PC-3 (cell line): Measurements from ENCODE around the gene SHC4. TPM values are rescaled to one million over a fixed set of nuclear protein-coding genes. Genes with fewer than 3 reads are reported as not detected.

Experiments
- ATAC-seq: fragments of 200-7000 bp; cut with Tn5 transposase; 2 replicates; pipeline ENCODE4 v1.9.1; 2020; ENCODE audit warnings: mild to moderate bottlenecking, moderate library complexity
- BruUV-seq: library from RNA; stranded (reverse); fragments of 400-500 nt; replicated peaks from 2 replicates; lab custom pipeline; 2021; lab: Mats Ljungman, UMichigan
- CTCF ChIA-PET: fragments of 300-600 bp; sonication (Branson Sonifier 250); formaldehyde crosslinking; loops from one replicate; lab custom pipeline; 2022; ENCODE audit warnings: antibody characterized with exemption; lab: Charles Lee
- POLR2A ChIA-PET: fragments of 300-600 bp; sonication (Branson Sonifier 250); formaldehyde crosslinking; loops from one replicate; lab custom pipeline; 2022; ENCODE audit warnings: antibody characterized with exemption; ENCODE audit not compliant: unreplicated experiment; lab: Charles Lee
- DNase-seq: peaks from one replicate; pipeline ENCODE4 v3.0.0-alpha.2; 2015
- H2AFZ ChIP-seq: fragments of 300-600 bp; sonication (generic); 2 replicates; pipeline ENCODE4 v1.6.0; 2016; ENCODE audit warnings: antibody characterized with exemption, low read length
- H3F3A ChIP-seq: fragments of 300-600 bp; sonication (generic); one replicate; pipeline ENCODE4 v1.6.0; 2017; ENCODE audit warnings: antibody characterized with exemption, low read length, control low read depth, mild to moderate bottlenecking; ENCODE audit not compliant: unreplicated experiment
- H3K27ac ChIP-seq: fragments of 300-600 bp; sonication (generic); 2 replicates; pipeline ENCODE4 v1.5.1; 2016; ENCODE audit warnings: mild to moderate bottlenecking, low read length
- H3K27me3 ChIP-seq: fragments of 300-600 bp; sonication (generic); 2 replicates; pipeline ENCODE4 v1.6.1; 2016; ENCODE audit warnings: low read length, mixed read lengths
- H3K36me3 ChIP-seq: fragments of 300-600 bp; sonication (generic); 2 replicates; pipeline ENCODE4 v1.6.1; 2016; ENCODE audit warnings: low read depth, mixed run types, low read length, mixed read lengths
- H3K4me1 ChIP-seq: fragments of 300-600 bp; sonication (generic); 2 replicates; pipeline ENCODE4 v1.5.1; 2016; ENCODE audit warnings: low read length; ENCODE audit not compliant: insufficient read depth
- H3K4me2 ChIP-seq: fragments of 300-600 bp; sonication (generic); 2 replicates; pipeline ENCODE4 v1.6.0; 2016; ENCODE audit warnings: low read length
- H3K4me3 ChIP-seq: fragments of 300-600 bp; sonication (generic); 2 replicates; pipeline ENCODE4 v1.5.1; 2016; ENCODE audit warnings: mild to moderate bottlenecking, low read length, mixed read lengths
- H3K79me2 ChIP-seq: fragments of 300-600 bp; sonication (generic); 2 replicates; pipeline ENCODE4 v1.6.1; 2017; ENCODE audit warnings: low read length, mixed read lengths
- H3K9ac ChIP-seq: fragments of 300-600 bp; sonication (generic); 2 replicates; pipeline ENCODE4 v1.6.0; 2016; ENCODE audit warnings: mild to moderate bottlenecking, low read length
- H3K9me2 ChIP-seq: fragments of 300-600 bp; sonication (generic); replicated peaks from 2 replicates; pipeline ENCODE4 v1.6.1; 2016; ENCODE audit warnings: mixed run types, low read length, mixed read lengths
- H3K9me3 ChIP-seq: fragments of 300-600 bp; sonication (generic); 2 replicates; pipeline ENCODE4 v1.6.1; 2016; ENCODE audit warnings: low read length, mixed read lengths
- H4K20me1 ChIP-seq: fragments of 300-600 bp; sonication (generic); 2 replicates; pipeline ENCODE4 v1.6.1; 2016; ENCODE audit warnings: low read length, mixed read lengths
- CTCF ChIP-seq: fragments of 300-600 bp; sonication (generic); conservative IDR thresholded peaks from 2 replicates; pipeline ENCODE4 v1.5.1; 2017; ENCODE audit warnings: antibody characterized with exemption, low read depth, mild to moderate bottlenecking, low read length
- EZH2 ChIP-seq: fragments of 300-600 bp; sonication (generic); IDR thresholded peaks from one replicate; pipeline ENCODE4 v1.6.1; 2017; ENCODE audit warnings: antibody characterized with exemption, mild to moderate bottlenecking, low read length; ENCODE audit not compliant: unreplicated experiment
- EZH2phosphoT487 ChIP-seq: fragments of 300-600 bp; sonication (generic); IDR thresholded peaks from 2 replicates; pipeline ENCODE4 v1.6.1; 2018; ENCODE audit warnings: mild to moderate bottlenecking, antibody characterized with exemption, low read length, borderline replicate concordance
- intact Hi-C: fragments of 100-400 bp; cut with micrococcal nuclease; formaldehyde crosslinking; loops from 2 replicates; pipeline ENCODE4 v1.9.0; 2023
- total RNA-seq: library from RNA; depleted of rRNA; stranded (reverse); fragments of >200 nt; gene quantifications from 2 replicates; pipeline ENCODE4 v1.2.3, GENCODE V29; 2014

SHC4 gene
- total RNA-seq, 1 experiment from 2014 or later, result 2.4 TPM

- no peak overlapping the region for H2AFZ ChIP-seq
- no peaks in the 10 kb centered on the region for H3K27me3 ChIP-seq
- no peaks in the 10 kb centered on the region for H3K36me3 ChIP-seq
- no peaks in the 10 kb centered on the region for H3K9me3 ChIP-seq
- DNase-seq (no peak), ATAC-seq (no peak)
- intact Hi-C loops, result no loop called here
- TF ChIP-seq EZH2phosphoT487 (no peak), CTCF (no peak), EZH2 (no peak)
- no TSS peak for BruUV-seq
- H3K4me2 ChIP-seq, result no peak overlapping the region
- no peaks in the 10 kb centered on the region for H3K79me2 ChIP-seq
- H4K20me1 ChIP-seq, result no peaks in the 10 kb centered on the region
- POLR2A ChIA-PET, result no interaction called here
- H3K27ac ChIP-seq, result no peak overlapping the region
- H3K4me1 ChIP-seq, result peaks cover 5% of the 10 kb centered on the region
- H3K9me2 ChIP-seq, result no peaks in the 10 kb centered on the region
- H3F3A ChIP-seq, result no peaks in the 10 kb centered on the region
- no peak overlapping the region for H3K9ac ChIP-seq
- no peak overlapping the region for H3K4me3 ChIP-seq
- CTCF ChIA-PET, result no interaction called here
These were observed 113.1 kb downstream of the SHC4 start for GRCh38 chr15:48850648-48851047.

- intact Hi-C loops, result no loop called here
These were observed 118.6 kb downstream of the SHC4 start for GRCh38 chr15:48845123-48845522.

More at GRCh38 chr15:48845123-48845522, 118.6 kb downstream of the SHC4 start:
- BruUV-seq, result no TSS peak
- Histone ChIP-seq H3K4me3 (no peak overlapping the region), H3K9me3 (no peaks in the 10 kb centered on the region), H3K79me2 (no peaks in the 10 kb centered on the region), H3K27ac (no peak overlapping the region), H3K4me2 (no peak overlapping the region), H3K9ac (no peak overlapping the region), H3K9me2 (no peaks in the 10 kb centered on the region), H3K27me3 (no peaks in the 10 kb centered on the region), H3K4me1 (no peaks in the 10 kb centered on the region), H4K20me1 (no peaks in the 10 kb centered on the region), H3F3A (no peaks in the 10 kb centered on the region), H3K36me3 (no peaks in the 10 kb centered on the region), H2AFZ (no peak overlapping the region)
- POLR2A ChIA-PET, result no interaction called here
- no peak for ATAC-seq
- CTCF ChIA-PET, result no interaction called here
- DNase-seq, result no peak
- TF ChIP-seq EZH2 (no peak), EZH2phosphoT487 (no peak), CTCF (no peak)
